BJ (cell line): ENCODE measurements around the gene STX11. TPM values are rescaled to one million over a fixed set of nuclear protein-coding genes. Genes with fewer than 3 reads are reported as not detected.
"Not testable (repeated sequence)": the region's sequence is repeated elsewhere in the genome, so short reads cannot be mapped to it uniquely, and the experiment has no call there.

Experiments used
- CTCF ChIA-PET: fragments of 350-600 bp; formaldehyde crosslinking; extraction: SDS; loops from one replicate; lab custom pipeline; 2021; ENCODE audit warnings: antibody characterized with exemption, inconsistent platforms; lab: Yijun Ruan, JAX
- POLR2A ChIA-PET: fragments of 300-600 bp; sonication (Branson Sonifier 250); formaldehyde crosslinking; extraction: SDS; loops from one replicate; lab custom pipeline; 2021; ENCODE audit warnings: antibody characterized with exemption; lab: Charles Lee
- DNase-seq: peaks from one replicate; pipeline ENCODE4 v3.0.0-alpha.2; 2011; ENCODE audit warnings: low read depth
- H3K27me3 ChIP-seq: 2 replicates; pipeline ENCODE4 v1.6.0; 2011; ENCODE audit warnings: low read length; ENCODE audit not compliant: control insufficient read depth, insufficient read depth
- H3K36me3 ChIP-seq: 2 replicates; pipeline ENCODE4 v1.5.1; 2011; ENCODE audit warnings: low read length; ENCODE audit not compliant: control insufficient read depth, insufficient read depth
- H3K4me3 ChIP-seq: 2 replicates; pipeline ENCODE4 v1.5.1; 2011; ENCODE audit warnings: low read depth, mild to moderate bottlenecking, control low read depth, low read length
- CTCF ChIP-seq: IDR thresholded peaks from 2 replicates; pipeline ENCODE4 v1.5.1; 2011; ENCODE audit warnings: low read depth, mild to moderate bottlenecking, control low read depth, inconsistent platforms, low read length, moderate library complexity; ENCODE audit not compliant: insufficient read depth
- polyA plus RNA-seq: library from polyadenylated mRNA; depleted of rRNA; stranded (reverse); fragments of >200 nt; gene quantifications from 2 replicates; pipeline ENCODE4 v1.2.3, GENCODE V29; 2011

Gene STX11
- polyA plus RNA-seq, 1 experiment, result 0.90 TPM

DNA sequence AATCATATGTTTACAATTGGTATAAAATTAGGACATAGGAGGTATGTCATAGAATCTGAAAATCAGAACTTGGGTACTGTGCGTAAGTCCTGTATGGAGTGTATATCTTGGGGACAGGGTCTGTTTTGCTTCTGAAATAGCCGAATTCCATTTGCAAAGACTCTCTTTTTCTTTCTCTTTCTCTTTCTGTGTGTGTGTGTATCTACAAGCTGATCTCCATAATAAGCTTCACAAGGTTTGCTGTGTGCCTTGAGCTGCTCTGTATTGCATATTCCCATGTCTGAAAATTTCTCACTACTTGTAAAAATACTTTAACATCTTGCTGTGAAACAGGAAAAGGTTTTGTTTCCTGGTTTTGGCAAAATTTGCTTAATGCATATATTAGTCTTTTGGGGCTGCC is 29.5 kb downstream of the STX11 start:
- H3K4me3 ChIP-seq, result no peak overlapping the region
- no peaks in the 10 kb centered on the region for H3K36me3 ChIP-seq
- POLR2A ChIA-PET, result no interaction called here
- CTCF ChIA-PET, result no interaction called here
- no peaks in the 10 kb centered on the region; the same call in 1 of the 2 replicates for H3K27me3 ChIP-seq
- no peak for TF ChIP-seq CTCF
- DNase-seq, result no peak

DNA sequence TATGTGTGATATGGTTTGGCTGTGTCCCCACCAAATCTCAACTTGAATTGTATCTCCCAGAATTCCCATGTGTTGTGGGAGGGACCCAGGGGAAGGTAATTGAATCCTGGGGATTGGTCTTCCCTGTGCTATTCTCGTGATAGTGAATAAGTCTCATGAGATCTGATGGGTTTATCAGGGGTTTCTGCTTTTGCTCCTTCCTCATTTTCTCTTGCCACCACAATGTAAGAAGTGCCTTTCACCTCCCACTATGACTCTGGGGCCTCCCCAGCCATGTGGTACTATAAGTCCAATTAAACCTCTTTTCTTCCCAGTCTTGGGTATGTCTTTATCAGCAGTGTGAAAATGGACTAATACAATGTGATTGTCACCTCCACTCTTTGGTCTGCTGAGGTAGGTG is 30.0 kb downstream of the STX11 start:
- CTCF ChIA-PET, H3K27me3 ChIP-seq, H3K36me3 ChIP-seq, DNase-seq, POLR2A ChIA-PET, H3K4me3 ChIP-seq: not testable (repeated sequence)

- DNase-seq, result no peak
- Histone ChIP-seq H3K4me3 (no peak overlapping the region), H3K36me3 (no peaks in the 10 kb centered on the region), H3K27me3 (no peaks in the 10 kb centered on the region; the same call in 1 of the 2 replicates)
- TF ChIP-seq CTCF, result no peak
- ChIA-PET CTCF (interaction anchor here (1.1 kb wide), 1 partner anchor 12 kb away, joined by 3 read pairs; no protein-coding TSS in a partner anchor), POLR2A (no interaction called here)
These were observed 31.3 kb downstream of the STX11 start for GRCh38 chr6:144181639-144182038.

- H3K36me3 ChIP-seq, DNase-seq, CTCF ChIA-PET, H3K27me3 ChIP-seq, H3K4me3 ChIP-seq, POLR2A ChIA-PET: not testable (repeated sequence)
These were observed 33.9 kb downstream of the STX11 start for GRCh38 chr6:144184186-144184585.

GRCh38 chr6:144185133-144185836 is 35.0 kb downstream of the STX11 start:
- CTCF ChIA-PET, result no interaction called here
- no peak for TF ChIP-seq CTCF
- Histone ChIP-seq H3K27me3 (no peaks in the 10 kb centered on the region), H3K36me3 (no peaks in the 10 kb centered on the region), H3K4me3 (no peak overlapping the region)
- POLR2A ChIA-PET, result interaction anchor here (0.5 kb wide), 1 partner anchor 79 kb away, joined by 3 read pairs; no protein-coding TSS in a partner anchor
- DNase-seq, result no peak

DNA sequence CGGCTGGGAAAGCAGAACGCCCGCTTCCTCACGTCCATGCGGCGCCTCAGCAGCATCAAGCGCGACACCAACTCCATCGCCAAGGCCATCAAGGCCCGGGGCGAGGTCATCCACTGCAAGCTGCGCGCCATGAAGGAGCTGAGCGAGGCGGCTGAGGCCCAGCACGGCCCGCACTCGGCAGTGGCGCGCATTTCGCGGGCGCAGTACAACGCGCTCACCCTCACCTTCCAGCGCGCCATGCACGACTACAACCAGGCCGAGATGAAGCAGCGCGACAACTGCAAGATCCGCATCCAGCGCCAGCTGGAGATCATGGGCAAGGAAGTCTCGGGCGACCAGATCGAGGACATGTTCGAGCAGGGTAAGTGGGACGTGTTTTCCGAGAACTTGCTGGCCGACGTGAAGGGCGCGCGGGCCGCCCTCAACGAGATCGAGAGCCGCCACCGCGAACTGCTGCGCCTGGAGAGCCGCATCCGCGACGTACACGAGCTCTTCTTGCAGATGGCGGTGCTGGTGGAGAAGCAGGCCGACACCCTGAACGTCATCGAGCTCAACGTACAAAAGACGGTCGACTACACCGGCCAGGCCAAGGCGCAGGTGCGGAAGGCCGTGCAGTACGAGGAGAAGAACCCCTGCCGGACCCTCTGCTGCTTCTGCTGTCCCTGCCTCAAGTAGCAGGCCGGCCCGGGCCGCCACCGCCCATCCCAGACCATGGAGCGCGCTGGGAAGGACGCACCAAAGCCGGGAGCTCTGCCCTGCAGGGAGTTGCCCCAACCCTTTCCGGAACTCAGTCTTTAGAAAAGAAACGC is 36.7 kb downstream of the STX11 start:
- DNase-seq, result no peak
- no peak overlapping the region for H3K4me3 ChIP-seq
- no peaks in the 10 kb centered on the region for H3K27me3 ChIP-seq
- CTCF ChIA-PET, result no interaction called here
- no peak for TF ChIP-seq CTCF
- POLR2A ChIA-PET, result no interaction called here
- H3K36me3 ChIP-seq, result no peaks in the 10 kb centered on the region
